Measurements from ENCODE around the gene ENC1. TPM values are rescaled to one million over a fixed set of nuclear protein-coding genes. Genes with fewer than 3 reads are reported as not detected.
A peak's percentile ranks its signal among the peaks of the same experiment; 100 is the strongest.

Gene ENC1
- total and polyA plus RNA-seq, 8 donors = 34.6 to 265 (median 169) TPM

DNA sequence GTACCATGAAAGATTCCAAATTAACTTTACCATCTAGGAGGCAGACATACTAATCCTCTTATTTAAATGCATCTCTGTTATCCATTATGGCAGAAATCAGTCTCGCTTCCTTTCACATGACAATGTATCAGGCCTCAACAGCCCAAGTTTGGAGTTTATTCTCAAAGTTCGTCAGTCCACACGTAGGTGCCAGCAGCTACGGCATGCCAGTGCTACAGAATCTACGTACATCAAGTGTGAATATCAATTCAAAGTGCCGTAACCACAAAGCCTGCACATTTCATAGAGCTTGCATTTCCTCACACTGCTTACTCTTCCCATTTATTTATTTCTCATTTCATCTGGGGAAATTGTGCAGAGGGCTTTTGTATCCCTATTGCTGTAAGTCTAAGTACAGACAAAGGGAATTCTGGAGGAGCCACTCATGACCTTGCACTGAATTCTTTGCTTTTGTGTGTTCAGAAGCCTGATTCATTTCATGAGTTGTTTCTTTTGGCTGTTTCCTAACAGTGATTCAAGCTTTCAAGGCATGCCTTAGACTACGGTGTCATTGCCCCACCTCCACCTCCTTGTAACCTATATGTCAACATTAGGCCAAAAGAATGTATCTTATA, 10.0 kb downstream of the ENC1 start:
- Histone ChIP-seq H3K27ac (peak overlapping the region; percentile 61 to 84), H3K4me1 (peaks cover 12 to 47% of the 10 kb centered on the region in 2 donors)
- TF ChIP-seq, protein P1, sequence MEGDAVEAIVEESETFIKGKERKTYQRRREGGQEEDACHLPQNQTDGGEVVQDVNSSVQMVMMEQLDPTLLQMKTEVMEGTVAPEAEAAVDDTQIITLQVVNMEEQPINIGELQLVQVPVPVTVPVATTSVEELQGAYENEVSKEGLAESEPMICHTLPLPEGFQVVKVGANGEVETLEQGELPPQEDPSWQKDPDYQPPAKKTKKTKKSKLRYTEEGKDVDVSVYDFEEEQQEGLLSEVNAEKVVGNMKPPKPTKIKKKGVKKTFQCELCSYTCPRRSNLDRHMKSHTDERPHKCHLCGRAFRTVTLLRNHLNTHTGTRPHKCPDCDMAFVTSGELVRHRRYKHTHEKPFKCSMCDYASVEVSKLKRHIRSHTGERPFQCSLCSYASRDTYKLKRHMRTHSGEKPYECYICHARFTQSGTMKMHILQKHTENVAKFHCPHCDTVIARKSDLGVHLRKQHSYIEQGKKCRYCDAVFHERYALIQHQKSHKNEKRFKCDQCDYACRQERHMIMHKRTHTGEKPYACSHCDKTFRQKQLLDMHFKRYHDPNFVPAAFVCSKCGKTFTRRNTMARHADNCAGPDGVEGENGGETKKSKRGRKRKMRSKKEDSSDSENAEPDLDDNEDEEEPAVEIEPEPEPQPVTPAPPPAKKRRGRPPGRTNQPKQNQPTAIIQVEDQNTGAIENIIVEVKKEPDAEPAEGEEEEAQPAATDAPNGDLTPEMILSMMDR (IDR thresholded peaks at IDR 0.05) = no peak

DNA sequence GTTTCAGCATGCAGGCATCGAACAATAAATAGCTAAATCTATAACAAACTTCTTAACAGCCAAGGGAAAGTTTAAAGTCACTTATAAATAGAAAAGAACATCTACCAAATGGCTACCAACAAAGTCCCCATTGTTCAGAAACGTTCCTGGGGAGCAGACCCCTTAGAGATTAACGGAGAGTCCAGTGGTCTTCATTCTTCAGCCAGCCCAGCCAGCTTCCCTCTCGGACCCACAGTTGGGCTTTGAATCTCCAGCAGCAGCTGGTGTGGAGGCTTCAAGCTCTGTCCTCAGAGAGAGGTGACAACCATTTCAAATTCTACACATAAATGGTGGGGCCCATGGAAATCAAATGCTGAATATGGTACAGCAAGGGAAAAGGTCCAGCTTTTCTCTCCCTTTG, 11.2 kb downstream of the ENC1 start:
- Histone ChIP-seq H3K4me3 (no peak overlapping the region), H3K9me3 (no peaks in the 10 kb centered on the region), H3K27ac (no peak overlapping the region), H3K36me3 (peaks cover 0 to 48% of the 10 kb centered on the region in 2 donors), H3K4me1 (peaks cover 9 to 41% of the 10 kb centered on the region in 2 donors), H3K27me3 (no peaks in the 10 kb centered on the region)
- TF ChIP-seq, protein P1 (IDR thresholded peaks at IDR 0.05) = no peak
- intact Hi-C loops (cut with DNase I) = no loop called here
- no peak for ATAC-seq
- no peak for DNase-seq

More for the DNA sequence above, 10.0 kb downstream of the ENC1 start:
- H3K4me3 ChIP-seq = no peak overlapping the region
- intact Hi-C loops (cut with DNase I) = loop anchor here in 1 of 2 donors (10.0 kb wide), 1 partner anchor 66 kb away; no protein-coding TSS in a partner anchor
- H3K36me3 ChIP-seq = peaks cover 6 to 60% of the 10 kb centered on the region in 2 donors
- DNase-seq = no peak
- peak; percentile 37 for ATAC-seq
- no peaks in the 10 kb centered on the region for H3K27me3 ChIP-seq
- no peaks in the 10 kb centered on the region for H3K9me3 ChIP-seq

DNA sequence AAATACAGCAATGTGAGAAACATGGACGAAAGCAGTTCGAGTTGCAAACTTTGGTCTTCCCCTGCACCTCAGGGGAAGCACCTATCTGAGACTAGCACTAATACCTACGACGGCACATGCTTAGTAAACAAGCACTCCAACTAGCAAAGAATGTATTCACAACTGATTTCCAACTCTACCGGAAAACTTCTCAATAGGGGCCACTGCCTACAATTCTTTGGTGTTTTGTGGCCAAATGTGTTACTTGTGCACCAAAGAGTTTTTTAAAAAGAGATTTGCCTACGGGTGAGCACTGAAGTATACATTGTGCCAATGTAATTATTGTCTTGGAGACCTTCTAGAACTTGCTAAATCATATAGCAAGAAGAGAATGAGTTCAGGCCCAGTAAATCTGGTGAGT, 12.2 kb downstream of the ENC1 start:
- intact Hi-C loops (cut with DNase I) = no loop called here

DNA sequence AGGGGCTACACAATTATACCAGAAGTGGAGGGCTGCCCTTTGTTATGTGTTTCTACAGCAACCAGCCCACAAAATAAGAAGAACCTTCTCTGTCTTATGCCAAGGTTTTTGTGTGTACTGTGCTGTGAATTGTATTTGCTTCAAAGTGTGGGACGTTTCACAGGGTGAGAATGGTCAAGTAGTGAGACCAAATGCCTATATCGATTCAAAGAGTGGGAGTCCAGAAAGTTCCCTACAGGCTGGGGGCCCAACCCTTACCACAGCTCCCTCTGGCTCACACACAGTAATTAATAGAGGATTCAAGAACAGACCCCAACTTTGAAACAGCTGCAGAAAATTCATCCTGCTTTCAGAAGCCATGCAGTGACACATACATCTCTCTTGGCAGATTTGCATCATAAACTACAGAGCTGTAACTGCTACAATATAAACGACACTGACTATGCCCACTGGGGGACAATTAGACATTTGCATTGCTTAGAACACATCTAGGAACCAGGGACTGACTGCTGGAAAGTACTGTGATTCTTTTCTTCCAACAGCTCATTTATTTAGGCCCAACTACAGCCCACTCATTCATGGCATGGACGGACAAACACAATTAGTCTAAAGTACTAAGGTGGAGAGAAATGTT, 12.8 kb downstream of the ENC1 start:
- ATAC-seq (no peak), DNase-seq (no peak)
- no peaks in the 10 kb centered on the region for H3K9me3 ChIP-seq
- H3K4me1 ChIP-seq = peaks cover 5 to 26% of the 10 kb centered on the region in 2 donors
- no peak overlapping the region for H3K27ac ChIP-seq
- intact Hi-C loops (cut with DNase I) = no loop called here
- TF ChIP-seq, protein P1 (IDR thresholded peaks at IDR 0.05) = no peak
- no peaks in the 10 kb centered on the region for H3K27me3 ChIP-seq
- H3K4me3 ChIP-seq = no peak overlapping the region
- H3K36me3 ChIP-seq = peaks cover 0 to 35% of the 10 kb centered on the region in 2 donors

More for the DNA sequence above, 12.2 kb downstream of the ENC1 start:
- Histone ChIP-seq H3K27ac (no peak overlapping the region), H3K36me3 (peaks cover 0 to 38% of the 10 kb centered on the region in 2 donors), H3K4me3 (no peak overlapping the region), H3K4me1 (peaks cover 6 to 32% of the 10 kb centered on the region in 2 donors), H3K27me3 (no peaks in the 10 kb centered on the region), H3K9me3 (no peaks in the 10 kb centered on the region)
- TF ChIP-seq, protein P1 (IDR thresholded peaks at IDR 0.05) = no peak
- ATAC-seq (no peak), DNase-seq (no peak)

DNA sequence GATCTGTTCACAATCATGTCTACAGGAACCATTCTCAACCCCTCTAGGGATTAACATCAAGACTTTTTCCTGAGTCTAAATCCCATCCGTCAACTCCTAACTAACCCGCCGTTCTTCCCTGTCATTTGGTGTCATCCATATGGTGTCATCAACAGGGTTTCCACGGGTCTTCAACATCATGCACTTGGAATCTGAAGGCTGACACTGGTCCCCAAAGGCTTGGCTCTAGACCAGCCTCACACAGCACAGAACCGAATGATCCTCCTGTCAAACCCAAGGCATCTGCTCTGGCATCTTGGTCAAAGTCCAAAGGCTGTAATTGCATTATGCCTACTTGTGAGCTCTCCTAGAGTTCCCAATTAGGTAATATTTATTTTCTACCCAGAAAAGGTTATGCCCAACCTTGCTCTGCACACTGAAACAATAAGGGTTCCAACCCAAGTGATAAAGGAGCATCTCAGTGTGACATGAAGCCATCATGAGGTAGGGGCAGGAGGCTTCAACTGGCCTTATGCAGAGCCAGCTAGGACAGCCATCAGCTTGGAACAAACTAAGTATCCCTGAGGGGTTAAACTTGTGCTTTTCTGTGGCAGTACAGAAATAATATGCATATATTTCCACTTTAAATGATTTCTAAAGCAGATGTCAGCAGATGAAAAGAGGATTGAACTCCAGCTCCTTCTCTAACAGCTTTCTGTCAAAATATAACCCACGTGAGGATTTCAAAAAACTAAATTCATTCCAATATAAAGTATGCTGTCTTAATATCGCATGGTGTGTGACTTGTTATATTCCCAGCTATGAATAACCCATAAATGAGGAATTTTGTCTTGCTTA, 13.9 kb downstream of the ENC1 start:
- ATAC-seq (no peak), DNase-seq (no peak)
- H3K36me3 ChIP-seq = peaks cover 0 to 31% of the 10 kb centered on the region in 2 donors
- no peaks in the 10 kb centered on the region for H3K27me3 ChIP-seq
- H3K4me1 ChIP-seq = peaks cover 5 to 14% of the 10 kb centered on the region in 2 donors
- intact Hi-C loops (cut with DNase I) = no loop called here
- H3K9me3 ChIP-seq = no peaks in the 10 kb centered on the region
- no peak overlapping the region for H3K4me3 ChIP-seq
- TF ChIP-seq, protein P1 (IDR thresholded peaks at IDR 0.05) = no peak
- no peak overlapping the region for H3K27ac ChIP-seq

Measured in left lung (tissue), 10 donors.